ENCODE measurements around the gene CDC27.

DNA sequence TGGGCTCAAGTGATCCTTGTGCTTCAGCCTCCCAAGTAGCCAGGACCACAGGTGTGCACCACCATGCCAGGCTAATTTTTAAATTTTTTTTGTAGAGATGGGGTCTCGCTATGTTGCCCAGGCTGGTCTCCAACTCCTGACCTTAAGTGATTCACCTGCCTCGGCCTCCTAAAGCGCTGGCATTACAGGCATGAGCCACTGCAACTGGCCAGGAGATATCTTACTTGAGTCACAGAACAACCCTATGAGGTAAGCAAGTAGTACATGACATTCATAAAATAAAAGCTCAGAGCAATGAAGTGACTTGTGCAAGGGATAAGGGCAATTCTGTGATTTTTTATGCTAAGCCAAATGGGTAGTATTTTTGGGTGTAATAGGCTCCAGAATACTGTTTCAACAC lies 57.3 kb downstream of the CDC27 start:
- TF ChIP-seq, protein P1, sequence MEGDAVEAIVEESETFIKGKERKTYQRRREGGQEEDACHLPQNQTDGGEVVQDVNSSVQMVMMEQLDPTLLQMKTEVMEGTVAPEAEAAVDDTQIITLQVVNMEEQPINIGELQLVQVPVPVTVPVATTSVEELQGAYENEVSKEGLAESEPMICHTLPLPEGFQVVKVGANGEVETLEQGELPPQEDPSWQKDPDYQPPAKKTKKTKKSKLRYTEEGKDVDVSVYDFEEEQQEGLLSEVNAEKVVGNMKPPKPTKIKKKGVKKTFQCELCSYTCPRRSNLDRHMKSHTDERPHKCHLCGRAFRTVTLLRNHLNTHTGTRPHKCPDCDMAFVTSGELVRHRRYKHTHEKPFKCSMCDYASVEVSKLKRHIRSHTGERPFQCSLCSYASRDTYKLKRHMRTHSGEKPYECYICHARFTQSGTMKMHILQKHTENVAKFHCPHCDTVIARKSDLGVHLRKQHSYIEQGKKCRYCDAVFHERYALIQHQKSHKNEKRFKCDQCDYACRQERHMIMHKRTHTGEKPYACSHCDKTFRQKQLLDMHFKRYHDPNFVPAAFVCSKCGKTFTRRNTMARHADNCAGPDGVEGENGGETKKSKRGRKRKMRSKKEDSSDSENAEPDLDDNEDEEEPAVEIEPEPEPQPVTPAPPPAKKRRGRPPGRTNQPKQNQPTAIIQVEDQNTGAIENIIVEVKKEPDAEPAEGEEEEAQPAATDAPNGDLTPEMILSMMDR (conservative IDR thresholded peaks at IDR 0.05; ENCODE audit: low read length) = no peak
- TF ChIP-seq EZH2phosphoT487 (IDR thresholded peaks at IDR 0.05; ENCODE audit: borderline replicate concordance) = no peak

Measured in Loucy (cell line).